Esophagus mucosa (tissue), 1 donor: ENCODE data around the gene SLC31A1. TPM values are rescaled to one million over a fixed set of nuclear protein-coding genes. Genes with fewer than 3 reads are reported as not detected.
"Not testable (repeated sequence)": the region's sequence is repeated elsewhere in the genome, so short reads cannot be mapped to it uniquely, and the experiment has no call there.

ENCODE experiments used
- ATAC-seq: fragments of 200-7000 bp; cut with Tn5 transposase; one replicate; pipeline ENCODE4 v1.9.1; 2020
- total RNA-seq: library from RNA; stranded (reverse); gene quantifications from one replicate; pipeline ENCODE4 v1.2.4, GENCODE V29; 2023
- donor health status: DM: yes; HTN: yes; CAD: no.

Gene SLC31A1
- total RNA-seq, 1 donor from 2014 or later: 22.2 TPM

DNA sequence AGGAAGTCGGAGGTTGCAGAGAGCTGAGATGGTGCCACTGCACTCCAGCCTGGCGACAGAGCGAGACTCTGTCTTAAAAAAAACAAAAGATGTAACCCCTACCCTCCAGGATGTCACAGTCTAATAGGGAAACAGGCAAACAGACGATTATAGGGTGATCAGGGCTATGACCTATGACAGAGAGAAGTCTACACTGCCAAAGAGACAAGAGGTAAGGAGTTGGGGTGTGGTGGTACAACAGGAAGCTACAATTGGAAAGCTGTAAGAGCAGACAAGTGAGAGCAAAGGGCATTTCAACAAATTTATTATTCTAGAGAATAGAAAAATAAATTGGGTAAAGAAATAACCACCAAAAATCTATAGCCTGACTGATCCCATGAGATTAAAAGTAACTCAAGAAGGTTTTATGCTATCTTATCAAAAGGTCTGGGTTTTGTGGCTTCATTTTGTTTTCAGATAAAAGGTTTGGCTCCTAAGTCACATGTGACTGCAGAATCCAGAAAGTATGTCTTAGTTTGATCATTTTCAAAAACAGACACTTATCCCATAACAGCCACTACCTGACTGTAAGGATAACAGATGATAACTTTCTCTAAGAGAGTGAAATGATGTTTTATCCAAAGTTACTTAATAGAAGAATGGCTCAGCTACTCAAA lies 46.7 kb downstream of the SLC31A1 start:
- no peak for ATAC-seq

DNA sequence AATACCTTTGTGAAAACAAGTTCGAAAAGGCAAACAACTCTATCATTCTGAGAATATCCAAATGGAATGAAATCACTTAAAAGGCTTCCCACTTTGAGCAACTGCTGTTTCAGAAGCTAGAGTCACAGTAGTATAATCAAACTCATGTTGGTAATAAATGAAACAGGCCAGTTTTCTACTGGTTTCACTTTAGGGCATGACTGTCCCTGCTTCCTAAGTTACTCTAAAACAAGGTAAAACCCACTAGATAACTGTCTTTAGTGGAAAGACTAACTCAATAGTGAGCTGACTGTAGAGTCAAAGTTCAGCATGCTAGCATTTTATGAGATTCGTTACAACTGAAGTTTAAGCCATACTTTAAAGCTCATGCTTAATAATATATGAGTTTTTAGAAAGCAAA lies 48.0 kb downstream of the SLC31A1 start:
- ATAC-seq: no peak

GRCh38 chr9:113269871-113270270 lies 48.5 kb downstream of the SLC31A1 start:
- no peak for ATAC-seq

- ATAC-seq: peak; percentile 58
Measured at GRCh38 chr9:113274474-113275156, 53.3 kb downstream of the SLC31A1 start.

- peak; percentile 99 for ATAC-seq
Measured at GRCh38 chr9:113275157-113276131, 54.1 kb downstream of the SLC31A1 start, which contains the start of the genes CDC26 and PRPF4. Gene CDC26 (minus strand): TSS chr9:113275572. CDS start chr9:113272507, 3,065 bp downstream. Gene PRPF4 (plus strand): TSS chr9:113275658. CDS start chr9:113275744, 86 bp downstream.

DNA sequence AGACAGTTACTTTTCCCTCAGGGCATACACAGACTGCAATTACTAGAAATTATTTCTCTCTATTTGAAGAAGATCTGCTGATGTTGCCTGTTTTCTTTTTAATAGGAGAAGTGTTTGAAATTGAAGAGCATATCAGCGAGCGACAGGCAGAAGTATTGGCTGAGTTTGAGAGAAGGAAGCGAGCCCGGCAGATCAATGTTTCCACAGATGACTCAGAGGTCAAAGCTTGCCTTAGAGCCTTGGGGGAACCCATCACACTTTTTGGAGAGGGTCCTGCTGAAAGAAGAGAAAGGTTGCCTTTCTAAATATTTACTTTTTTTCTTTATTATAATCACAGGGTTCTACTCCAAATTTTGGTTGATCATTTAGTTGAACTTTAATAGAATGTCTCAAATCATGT lies 57.5 kb downstream of the SLC31A1 start:
- no peak for ATAC-seq

DNA sequence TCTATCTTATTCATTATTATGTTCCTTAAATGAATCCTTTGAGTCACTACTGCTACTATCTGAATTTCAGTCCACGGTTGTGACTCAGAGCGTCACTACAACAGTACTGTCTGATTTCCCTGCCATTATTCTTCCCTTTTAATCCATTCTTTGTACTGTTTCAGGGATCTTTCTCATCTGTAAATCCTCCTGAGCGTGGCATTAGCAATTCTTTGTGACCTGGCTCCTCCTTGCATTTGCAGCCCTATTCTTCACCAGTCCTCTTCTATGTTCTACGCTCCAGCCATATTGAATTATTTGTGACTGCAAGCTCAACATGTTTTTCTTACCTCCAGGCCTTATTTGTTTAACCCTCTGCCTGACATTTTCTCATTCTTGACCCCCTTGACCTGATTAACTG lies 60.0 kb downstream of the SLC31A1 start:
- peak; percentile 31 for ATAC-seq

GRCh38 chr9:113289091-113289490 lies 67.7 kb downstream of the SLC31A1 start:
- no peak for ATAC-seq

DNA sequence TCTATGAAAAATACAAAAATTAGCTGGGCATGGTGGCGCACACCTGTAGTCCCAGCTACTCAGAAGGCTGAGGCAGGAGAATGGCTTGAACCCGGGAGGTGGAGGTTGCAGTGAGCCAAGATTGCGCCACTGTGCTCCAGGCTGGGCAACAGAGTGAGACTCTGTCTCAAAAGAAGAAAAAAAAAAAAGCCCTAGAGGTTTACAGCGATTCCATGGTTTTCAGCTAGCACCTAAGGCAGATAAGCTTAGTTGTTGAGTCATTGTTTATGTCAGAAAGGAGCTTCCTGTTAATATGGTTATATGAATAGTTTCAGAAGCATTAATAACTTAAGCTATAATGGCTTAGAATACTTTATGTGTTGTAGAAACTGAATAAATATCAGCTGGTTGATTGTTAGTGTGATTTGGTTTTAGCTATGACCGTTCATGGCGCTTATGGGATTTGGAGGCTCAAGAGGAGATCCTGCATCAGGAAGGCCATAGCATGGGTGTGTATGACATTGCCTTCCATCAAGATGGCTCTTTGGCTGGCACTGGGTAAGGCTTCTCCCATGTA lies 68.8 kb downstream of the SLC31A1 start:
- peak; percentile 76 for ATAC-seq

DNA sequence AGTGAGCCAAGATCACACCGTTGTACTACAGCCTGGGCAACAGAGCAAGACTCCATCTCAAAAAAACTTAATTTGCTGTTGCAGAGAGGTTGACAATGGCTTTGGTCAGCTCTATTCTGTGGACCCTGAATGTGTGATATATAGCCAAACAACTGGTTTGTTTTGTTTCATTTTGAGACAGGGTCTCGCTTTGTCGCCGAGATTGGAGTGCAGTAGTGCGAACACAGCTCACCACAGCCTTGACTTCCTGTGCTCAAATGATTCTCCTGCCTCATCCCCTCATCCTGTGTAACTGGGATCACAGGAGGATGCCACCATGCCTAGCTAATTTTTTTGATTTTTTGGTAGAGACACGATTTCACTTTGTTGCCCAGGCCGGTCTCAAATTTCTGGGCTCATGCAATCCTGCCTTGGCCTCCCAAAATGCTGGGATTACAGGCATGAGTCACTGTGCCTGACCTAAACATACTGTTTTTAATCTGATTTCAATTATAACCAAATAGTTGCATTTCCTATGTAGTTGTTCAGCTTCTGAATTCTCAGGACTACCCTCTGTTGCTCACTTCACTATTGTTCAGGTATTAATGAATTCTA lies 72.0 kb downstream of the SLC31A1 start:
- ATAC-seq: no peak

GRCh38 chr9:113296247-113296646 lies 74.9 kb downstream of the SLC31A1 start:
- ATAC-seq: not testable (repeated sequence)

GRCh38 chr9:113296796-113297558 lies 75.6 kb downstream of the SLC31A1 start:
- ATAC-seq: no peak

DNA sequence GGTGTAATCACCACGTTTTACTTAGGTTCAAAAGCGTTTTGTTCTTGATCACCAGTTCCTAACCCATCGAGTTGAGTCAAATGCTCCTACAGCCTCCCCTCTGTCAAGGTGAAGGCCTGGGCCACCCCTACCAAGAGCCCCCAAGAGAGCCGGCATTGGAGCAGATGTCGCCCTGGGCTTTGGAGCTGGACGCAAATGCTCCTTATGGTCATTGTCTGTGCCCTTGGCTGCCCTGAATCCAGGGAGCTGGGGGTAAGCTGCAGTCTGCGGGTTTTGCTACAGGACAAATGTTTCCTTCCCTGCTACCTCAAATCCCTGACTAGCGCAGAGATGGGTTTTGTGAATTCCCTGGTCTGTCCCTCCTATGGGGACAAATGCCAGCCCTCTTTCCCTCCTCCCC lies 77.0 kb downstream of the SLC31A1 start:
- ATAC-seq: no peak

GRCh38 chr9:113298924-113299770 lies 77.8 kb downstream of the SLC31A1 start:
- ATAC-seq: no peak

DNA sequence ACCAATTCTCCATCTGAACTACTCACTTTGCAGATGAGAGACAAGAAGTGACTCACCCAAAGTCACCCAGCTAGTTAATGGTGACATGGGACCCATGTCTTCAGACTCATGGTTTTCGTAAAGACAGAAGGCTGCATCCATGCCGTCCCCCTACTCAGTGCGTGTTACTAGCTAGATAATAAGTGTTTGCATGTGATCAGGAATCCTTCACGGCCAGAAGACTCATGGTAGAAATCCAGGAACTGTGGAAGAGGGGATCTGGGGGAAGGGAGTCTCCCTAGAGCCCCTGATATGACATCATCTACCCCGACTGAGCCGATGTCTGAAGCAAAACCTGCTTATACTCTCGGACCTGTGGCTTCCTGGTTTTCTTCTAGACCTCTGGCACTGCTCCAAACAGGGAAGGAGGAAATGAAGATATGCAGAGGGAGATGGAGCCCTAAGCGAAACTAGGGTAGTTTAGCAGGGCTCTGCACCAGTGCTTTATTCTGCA lies 78.5 kb downstream of the SLC31A1 start:
- ATAC-seq: no peak

GRCh38 chr9:113301548-113301947 lies 80.2 kb downstream of the SLC31A1 start:
- ATAC-seq: no peak

- peak; percentile 84 for ATAC-seq
Measured at GRCh38 chr9:113302792-113303418, 81.6 kb downstream of the SLC31A1 start, which contains the start of gene RNF183. Gene RNF183 (minus strand): TSS chr9:113303376. CDS start chr9:113298184, 5,192 bp downstream.

- no peak for ATAC-seq
Measured at GRCh38 chr9:113306566-113306965, 85.2 kb downstream of the SLC31A1 start.

- no peak for ATAC-seq
Measured at GRCh38 chr9:113307396-113307975, 86.1 kb downstream of the SLC31A1 start.
